HG03575 (cell line): ENCODE results near the gene SIPA1L3.
"Not testable (repeated sequence)": the region's sequence is repeated elsewhere in the genome, so short reads cannot be mapped to it uniquely, and the experiment has no call there.

ENCODE experiments used
- ATAC-seq: cut with Tn5 transposase; IDR thresholded peaks from one replicate; pipeline ENCODE4 v1.9.1; 2021; ENCODE audit not compliant: unreplicated experiment, insufficient number of reproducible peaks, low FRiP score; ENCODE audit errors: extremely low read depth

Gene SIPA1L3

DNA sequence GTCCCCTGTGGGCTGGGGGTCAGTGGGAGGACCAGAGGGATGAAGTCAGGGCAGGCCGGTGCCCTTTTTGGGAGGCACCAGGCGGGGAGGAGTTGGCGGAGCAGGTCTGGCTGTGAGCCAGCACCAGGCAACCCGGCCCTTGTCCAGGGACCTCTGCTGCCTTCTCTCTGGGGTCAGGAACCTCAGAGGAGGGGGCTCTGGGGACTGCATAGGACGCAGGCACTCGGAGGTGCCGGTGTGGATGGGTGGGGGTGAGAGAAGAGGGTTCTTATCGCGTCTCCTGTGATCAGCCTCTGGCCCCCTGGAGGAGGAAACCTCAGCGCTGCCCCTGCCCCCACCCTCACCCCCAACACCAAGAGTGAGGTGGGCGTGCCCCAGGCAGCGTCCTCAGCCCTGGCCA, 300.5 kb downstream of the SIPA1L3 start:
- ATAC-seq = no peak

DNA sequence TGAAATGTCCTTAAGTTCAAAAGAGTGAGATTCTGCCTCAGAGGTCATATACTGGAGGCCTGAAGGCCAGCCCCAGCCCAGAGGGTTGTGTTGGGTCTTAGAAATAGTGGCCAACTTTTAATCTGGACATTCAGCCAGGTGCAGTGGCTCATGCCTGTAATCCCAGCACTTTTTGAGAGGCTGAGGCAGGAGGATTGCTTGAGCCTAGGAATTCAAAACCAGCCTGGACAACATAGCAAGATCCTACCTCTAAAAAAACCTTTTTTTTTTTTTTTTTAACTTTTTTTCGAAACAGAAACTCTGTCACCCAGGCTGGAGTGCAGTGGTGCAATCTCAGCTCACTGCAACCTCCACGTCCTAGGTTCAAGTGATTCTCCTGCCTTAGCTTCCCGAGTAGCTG, 301.6 kb downstream of the SIPA1L3 start:
- ATAC-seq = no peak

DNA sequence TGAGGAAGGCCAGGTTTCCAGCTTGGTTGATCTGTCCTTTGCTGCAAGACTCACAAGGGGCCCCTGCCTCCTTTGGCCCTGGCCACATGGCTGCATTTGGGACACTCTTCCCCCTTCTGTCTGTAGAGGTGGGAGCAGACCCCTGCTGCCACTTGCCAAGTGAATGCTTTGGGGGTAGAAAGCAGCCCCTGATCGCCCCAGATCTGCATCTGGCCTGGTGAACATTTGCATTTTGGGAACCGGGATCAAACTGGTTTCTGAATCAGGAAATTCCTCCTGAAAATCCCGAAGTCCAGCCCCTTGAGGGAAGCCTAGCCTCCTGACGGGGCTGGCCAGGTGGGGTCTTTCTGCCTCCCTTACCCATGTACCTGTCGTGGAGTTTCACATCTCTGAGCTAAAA, 302.1 kb downstream of the SIPA1L3 start:
- ATAC-seq = no peak

- ATAC-seq = no peak
Observed at GRCh38 chr19:38209671-38210457, 302.9 kb downstream of the SIPA1L3 start.

DNA sequence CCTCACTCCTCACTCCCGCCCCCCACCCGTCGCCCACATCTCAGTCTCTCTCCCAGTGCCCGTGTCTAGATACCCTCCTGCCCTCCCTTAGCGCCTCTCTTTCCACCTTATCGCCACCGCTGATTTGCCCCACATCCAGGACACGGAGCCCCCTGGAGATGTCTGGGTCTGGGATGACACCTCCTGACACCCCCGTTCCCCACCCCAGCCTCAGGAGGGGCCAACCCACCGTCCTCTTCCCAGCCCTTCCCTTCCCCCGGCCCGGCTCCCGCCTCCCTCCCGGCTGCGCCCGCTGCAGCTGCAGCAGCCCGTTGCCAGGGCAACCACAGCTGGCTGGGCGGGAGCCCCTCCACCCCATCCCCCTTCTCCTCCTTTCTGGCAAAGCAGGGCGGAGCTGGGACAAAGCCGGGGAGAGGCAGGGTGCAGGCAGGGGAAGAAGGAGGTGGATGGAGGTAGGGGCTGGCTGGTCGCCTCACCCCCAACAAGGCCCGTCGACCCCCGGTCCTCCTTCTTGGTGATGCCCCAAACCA, 303.5 kb downstream of the SIPA1L3 start:
- no peak for ATAC-seq

DNA sequence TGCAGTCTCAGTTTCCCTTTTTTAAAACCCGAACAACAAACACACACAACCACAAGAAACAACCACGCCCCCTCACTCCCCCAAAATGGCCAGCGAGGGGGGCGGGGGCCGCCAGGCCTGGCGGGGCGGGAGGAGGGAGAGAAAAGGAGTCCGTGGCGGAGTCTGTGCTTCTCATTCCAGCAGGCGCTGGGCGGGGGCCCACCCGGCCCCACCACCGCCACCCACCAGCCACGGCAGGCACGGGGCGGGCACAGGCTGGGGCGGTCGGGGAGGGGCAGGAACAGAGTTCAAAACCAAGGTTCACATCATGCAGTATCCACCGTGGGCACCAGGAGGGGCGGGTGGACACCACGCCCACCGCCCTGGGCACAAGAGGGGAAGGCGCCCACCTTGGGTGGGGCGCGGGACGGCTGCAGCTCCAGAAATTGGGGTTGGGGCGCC, 304.2 kb downstream of the SIPA1L3 start:
- no peak for ATAC-seq

DNA sequence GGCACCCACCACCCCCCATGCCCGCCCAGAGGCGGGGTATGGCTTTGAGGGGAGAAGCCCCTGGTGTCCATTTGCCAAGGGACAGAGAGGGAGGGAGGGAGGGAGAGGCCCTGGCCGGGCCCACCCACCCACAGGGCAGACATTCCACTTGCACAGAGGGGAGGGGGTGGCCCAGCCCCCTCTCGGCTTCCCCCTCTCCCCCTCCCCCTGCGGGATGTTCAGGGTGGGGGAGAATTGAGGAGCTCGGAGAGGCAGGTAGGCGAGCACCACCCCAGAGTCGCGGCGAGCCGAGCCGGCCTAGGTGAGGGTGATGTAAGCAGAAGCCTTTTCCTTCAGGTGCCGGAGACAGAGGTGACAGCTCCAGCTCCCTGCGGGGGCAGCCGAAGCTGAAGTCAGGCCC, 304.8 kb downstream of the SIPA1L3 start:
- no peak for ATAC-seq

DNA sequence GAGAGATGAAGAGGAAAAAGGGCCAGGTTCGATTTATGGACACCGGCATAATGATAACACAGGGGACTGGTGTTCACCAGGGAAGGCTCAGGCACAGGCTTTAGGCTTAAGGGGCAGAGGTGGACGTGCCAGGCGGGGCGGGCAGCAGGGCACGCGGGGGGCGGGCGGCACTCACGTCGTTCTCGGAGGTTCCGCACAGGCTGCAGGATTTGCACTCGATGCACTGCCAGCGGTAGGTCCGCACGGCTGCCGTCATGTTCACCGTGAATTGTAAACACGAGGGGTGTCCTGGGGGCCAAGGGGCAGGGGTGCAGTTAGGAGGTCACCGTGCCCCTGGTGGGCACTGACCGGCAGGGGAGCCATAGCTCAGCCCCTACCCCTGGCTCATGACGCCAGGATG, 306.5 kb downstream of the SIPA1L3 start:
- no peak for ATAC-seq

- ATAC-seq = no peak
Observed at GRCh38 chr19:38213911-38214625, 307.1 kb downstream of the SIPA1L3 start.

- no peak for ATAC-seq
Observed at GRCh38 chr19:38216785-38217641, 310.0 kb downstream of the SIPA1L3 start.

DNA sequence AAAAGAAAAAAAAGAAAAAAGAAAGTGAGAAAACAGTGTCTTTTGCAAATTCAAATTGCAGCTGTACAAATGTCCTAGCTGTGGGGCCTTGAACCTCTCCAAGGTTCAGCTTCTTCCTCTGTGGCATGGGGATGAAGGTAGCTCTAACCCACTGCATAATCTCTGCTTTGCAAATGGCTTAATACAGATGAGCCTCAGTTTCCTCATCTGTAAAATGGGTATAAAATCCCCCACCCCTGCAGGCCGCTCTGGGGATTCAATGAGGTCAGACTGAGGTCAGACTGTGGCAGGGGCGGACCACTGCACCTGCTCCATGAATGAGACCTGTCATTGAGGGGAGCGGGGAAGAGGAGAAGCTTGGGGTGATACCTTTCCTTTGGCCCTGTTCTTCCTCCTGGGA, 311.2 kb downstream of the SIPA1L3 start:
- no peak for ATAC-seq

DNA sequence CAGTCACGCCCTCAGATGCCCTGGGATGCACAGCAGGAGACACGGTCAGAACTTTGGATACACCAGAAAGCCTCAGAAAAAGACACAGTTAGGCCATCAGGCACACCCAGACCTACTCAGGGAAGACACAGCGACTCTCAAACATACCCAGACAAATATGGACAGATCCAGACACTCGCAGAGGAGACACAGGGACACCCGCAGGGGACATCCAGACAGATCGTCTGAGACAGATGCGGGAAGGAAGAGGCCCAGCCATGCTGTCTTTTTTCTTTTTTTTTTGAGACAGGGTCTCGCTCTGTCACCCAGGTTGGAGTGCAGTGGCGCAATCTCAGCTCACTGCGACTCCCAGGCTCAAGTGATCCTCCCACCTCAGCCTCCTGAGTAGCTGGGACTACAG, 312.2 kb downstream of the SIPA1L3 start:
- no peak for ATAC-seq

DNA sequence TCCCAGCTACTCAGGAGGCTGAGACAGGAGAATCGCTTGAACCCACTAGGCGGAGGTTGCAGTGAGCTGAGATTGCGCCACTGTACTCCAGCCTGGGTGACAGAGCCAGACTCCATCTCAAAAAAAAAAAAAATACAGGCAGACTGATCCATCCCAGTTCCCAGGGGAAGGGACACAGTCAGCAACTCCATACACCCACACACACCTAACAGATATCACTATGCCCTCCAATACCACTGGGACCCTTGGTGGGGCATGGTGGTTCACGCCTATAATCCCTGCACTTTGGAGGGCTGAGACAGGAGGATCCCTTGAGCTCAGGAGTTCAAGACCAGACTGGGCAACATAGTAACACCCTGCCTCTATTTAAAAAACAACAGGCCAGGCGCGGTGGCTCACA, 314.4 kb downstream of the SIPA1L3 start:
- ATAC-seq = no peak

DNA sequence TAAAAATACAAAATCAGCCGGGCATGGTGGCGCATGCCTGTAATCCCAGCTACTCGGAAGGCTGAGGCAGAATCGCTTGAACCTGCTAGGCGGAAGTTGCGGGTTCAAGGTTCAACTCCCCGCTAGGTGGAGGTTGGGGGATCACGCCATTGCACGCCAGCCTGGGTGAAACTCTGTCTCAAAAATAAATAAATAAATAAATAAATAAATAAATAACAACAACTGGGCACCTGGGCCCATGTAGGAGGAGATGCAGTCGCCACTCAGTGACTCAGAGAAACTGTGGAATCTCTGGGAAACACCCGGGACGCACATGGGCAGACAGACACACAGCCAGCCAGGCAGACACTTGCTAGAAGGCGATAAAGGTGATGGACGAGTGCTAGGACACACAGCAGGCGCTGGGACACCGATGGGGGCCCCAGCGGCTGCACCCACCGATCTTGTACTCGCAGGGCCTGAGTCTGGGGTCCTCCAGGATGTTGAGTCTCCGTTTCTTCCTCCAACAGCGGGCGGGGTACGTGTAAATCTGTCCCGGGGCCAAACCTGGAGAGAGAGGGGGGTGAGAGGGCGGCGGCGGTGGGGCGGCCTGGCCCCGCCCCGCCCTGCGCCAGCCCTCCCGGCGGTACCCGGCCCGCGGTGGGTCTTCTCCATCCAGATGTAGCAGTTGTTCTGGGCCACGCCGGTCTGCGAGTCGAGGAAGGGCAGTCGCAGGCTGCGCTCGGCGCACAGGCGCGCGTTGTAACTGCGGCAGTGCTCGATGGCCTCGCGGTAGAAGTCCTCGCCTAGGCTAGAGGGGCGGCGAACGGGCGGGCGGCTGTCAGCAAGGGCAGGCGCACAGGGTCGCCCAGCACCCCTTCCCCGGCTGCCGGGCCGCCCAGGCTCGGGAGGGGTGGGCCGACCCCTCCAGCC, 315.2 kb downstream of the SIPA1L3 start:
- no peak for ATAC-seq

DNA sequence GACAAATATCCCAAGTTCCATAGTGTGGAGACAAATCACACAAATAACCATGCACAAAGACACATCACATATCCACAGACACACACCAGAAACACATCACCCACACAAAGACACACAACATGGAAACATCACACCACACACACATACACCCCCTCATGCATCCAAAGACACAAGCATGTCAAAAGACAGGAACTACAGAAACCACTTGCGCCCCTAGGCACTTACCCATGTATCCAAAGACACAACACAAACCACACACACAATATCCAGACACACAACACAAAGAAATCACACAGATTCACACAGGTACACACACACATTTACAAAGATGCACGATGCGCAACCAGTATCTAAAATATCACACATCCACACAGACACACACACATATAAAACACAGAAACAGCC, 316.1 kb downstream of the SIPA1L3 start:
- ATAC-seq = no peak

GRCh38 chr19:38223617-38224013, 316.6 kb downstream of the SIPA1L3 start:
- no peak for ATAC-seq

DNA sequence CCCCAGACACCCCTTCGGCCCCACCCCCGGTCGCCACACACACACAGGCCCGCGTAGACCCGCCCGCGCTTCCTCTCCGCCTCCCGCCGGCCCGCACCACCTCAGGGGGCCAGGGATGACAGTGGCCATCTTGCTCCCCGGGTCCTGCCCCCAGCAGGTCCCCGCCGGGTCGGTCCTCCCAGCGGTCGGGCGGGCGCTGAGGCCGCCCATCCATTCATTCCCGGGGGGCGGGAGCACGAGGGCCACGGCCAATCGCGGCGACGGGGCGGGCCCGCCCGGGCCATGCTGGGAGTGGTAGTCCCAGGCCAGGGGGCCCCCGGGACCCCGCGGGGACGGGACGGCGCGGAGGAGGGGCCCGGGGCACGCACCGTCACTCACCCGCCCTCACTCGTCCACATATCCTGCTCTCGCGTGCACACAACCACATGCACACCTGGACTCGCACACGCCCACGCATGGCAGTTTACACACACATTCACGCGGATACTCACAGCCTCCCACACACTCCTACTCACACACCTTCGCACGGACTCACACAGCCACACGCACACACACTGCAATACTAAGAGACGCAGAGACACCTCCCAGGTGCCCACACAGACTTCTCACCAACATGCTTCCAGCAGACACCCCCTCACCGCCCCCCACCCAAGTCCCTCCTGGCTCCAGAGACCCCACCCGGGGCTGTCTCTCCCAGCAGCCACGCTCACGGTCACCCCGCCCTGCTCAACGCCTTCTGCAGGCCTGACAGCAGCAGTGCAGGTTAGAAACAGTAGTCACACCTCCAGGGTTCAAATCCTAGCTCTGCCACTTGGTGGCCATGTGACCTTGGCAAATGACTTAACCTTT, 317.2 kb downstream of the SIPA1L3 start, which contains the start of gene DPF1:
Gene DPF1 (minus strand): TSS at position 209 of the 849 bp plus-strand sequence. CDS start 80 bp downstream, at position 129.
- no peak for ATAC-seq

GRCh38 chr19:38224863-38225218, 317.8 kb downstream of the SIPA1L3 start:
- ATAC-seq = not testable (repeated sequence)
